ENCODE data around the gene ZC2HC1B.

DNA sequence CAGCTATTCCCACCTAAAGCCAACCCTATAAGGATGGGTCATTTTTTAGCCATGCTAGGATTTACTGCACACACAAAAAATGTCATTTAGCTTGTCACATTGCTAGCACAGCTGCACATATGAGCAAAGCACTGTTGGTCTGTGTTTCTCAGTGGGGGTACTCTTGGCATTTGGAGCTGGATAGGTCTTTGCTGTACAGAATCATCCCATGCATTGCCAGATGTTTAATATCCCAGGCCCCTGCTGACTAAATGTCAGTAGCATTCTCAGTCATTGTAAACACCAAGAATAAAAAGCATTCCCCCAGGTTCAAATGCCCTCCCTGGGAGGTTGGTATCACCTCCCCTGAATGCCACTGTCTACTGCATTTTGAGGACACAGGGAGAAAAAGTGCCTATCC, 35.7 kb upstream of the ZC2HC1B start:
- TF ChIP-seq, protein P1, sequence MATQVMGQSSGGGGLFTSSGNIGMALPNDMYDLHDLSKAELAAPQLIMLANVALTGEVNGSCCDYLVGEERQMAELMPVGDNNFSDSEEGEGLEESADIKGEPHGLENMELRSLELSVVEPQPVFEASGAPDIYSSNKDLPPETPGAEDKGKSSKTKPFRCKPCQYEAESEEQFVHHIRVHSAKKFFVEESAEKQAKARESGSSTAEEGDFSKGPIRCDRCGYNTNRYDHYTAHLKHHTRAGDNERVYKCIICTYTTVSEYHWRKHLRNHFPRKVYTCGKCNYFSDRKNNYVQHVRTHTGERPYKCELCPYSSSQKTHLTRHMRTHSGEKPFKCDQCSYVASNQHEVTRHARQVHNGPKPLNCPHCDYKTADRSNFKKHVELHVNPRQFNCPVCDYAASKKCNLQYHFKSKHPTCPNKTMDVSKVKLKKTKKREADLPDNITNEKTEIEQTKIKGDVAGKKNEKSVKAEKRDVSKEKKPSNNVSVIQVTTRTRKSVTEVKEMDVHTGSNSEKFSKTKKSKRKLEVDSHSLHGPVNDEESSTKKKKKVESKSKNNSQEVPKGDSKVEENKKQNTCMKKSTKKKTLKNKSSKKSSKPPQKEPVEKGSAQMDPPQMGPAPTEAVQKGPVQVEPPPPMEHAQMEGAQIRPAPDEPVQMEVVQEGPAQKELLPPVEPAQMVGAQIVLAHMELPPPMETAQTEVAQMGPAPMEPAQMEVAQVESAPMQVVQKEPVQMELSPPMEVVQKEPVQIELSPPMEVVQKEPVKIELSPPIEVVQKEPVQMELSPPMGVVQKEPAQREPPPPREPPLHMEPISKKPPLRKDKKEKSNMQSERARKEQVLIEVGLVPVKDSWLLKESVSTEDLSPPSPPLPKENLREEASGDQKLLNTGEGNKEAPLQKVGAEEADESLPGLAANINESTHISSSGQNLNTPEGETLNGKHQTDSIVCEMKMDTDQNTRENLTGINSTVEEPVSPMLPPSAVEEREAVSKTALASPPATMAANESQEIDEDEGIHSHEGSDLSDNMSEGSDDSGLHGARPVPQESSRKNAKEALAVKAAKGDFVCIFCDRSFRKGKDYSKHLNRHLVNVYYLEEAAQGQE (IDR thresholded peaks at IDR 0.05; ENCODE audit: low read depth, low read length) = no peak
- TF ChIP-seq CTCF (IDR thresholded peaks at IDR 0.05) (no peak), EP300 (IDR thresholded peaks at IDR 0.05; ENCODE audit: borderline replicate concordance in 1 of 2, low read depth in 1 of 2, low read length in 1 of 2) (no peak), MAX (IDR thresholded peaks at IDR 0.05; ENCODE audit: low read depth) (no peak), GABPA (IDR thresholded peaks at IDR 0.05; ENCODE audit: low read depth) (no peak), MXI1 (IDR thresholded peaks at IDR 0.05; ENCODE audit: low read depth, low read length) (no peak), POLR2AphosphoS5 (IDR thresholded peaks at IDR 0.05; ENCODE audit: low read depth, low read length) (no peak), RCOR1 (IDR thresholded peaks at IDR 0.05; ENCODE audit: low read length) (no peak), RAD21 (IDR thresholded peaks at IDR 0.05; ENCODE audit: low read length) (no peak), FOXM1 (IDR thresholded peaks at IDR 0.05; ENCODE audit: low read depth) (no peak), JUND (IDR thresholded peaks at IDR 0.05) (no peak)
- TF ChIP-seq, protein P2, sequence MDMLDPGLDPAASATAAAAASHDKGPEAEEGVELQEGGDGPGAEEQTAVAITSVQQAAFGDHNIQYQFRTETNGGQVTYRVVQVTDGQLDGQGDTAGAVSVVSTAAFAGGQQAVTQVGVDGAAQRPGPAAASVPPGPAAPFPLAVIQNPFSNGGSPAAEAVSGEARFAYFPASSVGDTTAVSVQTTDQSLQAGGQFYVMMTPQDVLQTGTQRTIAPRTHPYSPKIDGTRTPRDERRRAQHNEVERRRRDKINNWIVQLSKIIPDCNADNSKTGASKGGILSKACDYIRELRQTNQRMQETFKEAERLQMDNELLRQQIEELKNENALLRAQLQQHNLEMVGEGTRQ (IDR thresholded peaks at IDR 0.05; ENCODE audit: borderline replicate concordance, low read depth, low read length) = no peak
- TF ChIP-seq, protein P3, sequence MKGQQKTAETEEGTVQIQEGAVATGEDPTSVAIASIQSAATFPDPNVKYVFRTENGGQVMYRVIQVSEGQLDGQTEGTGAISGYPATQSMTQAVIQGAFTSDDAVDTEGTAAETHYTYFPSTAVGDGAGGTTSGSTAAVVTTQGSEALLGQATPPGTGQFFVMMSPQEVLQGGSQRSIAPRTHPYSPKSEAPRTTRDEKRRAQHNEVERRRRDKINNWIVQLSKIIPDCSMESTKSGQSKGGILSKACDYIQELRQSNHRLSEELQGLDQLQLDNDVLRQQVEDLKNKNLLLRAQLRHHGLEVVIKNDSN (IDR thresholded peaks at IDR 0.05; ENCODE audit: borderline replicate concordance, low read depth) = no peak
